ENCODE measurements around the gene OSBPL10.

OSBPL10 gene

GRCh38 chr3:31738412-31738811, 242.7 kb downstream of the OSBPL10 start:
- DNase-seq (ENCODE audit: low spot score): no peak

- no peak for DNase-seq (ENCODE audit: low spot score)
Observed at GRCh38 chr3:31735667-31736066, 245.4 kb downstream of the OSBPL10 start.

GRCh38 chr3:31733234-31733667, 247.8 kb downstream of the OSBPL10 start:
- DNase-seq (ENCODE audit: low spot score): no peak

- DNase-seq (ENCODE audit: low spot score): no peak
Observed at GRCh38 chr3:31732548-31732947, 248.5 kb downstream of the OSBPL10 start.

- DNase-seq (ENCODE audit: low spot score): no peak
Observed at GRCh38 chr3:31729573-31729972, 251.5 kb downstream of the OSBPL10 start.

GRCh38 chr3:31729082-31729481, 252.0 kb downstream of the OSBPL10 start:
- no peak for DNase-seq (ENCODE audit: low spot score)

- no peak for DNase-seq (ENCODE audit: low spot score)
Observed at GRCh38 chr3:31728403-31728802, 252.7 kb downstream of the OSBPL10 start.

GRCh38 chr3:31725976-31726375, 255.1 kb downstream of the OSBPL10 start:
- DNase-seq (ENCODE audit: low spot score): no peak

GRCh38 chr3:31725568-31725967, 255.5 kb downstream of the OSBPL10 start:
- DNase-seq (ENCODE audit: low spot score): no peak

GRCh38 chr3:31724651-31725050, 256.4 kb downstream of the OSBPL10 start:
- no peak for DNase-seq (ENCODE audit: low spot score)

GRCh38 chr3:31724116-31724515, 256.9 kb downstream of the OSBPL10 start:
- DNase-seq (ENCODE audit: low spot score): no peak

GRCh38 chr3:31723701-31724100, 257.4 kb downstream of the OSBPL10 start:
- no peak for DNase-seq (ENCODE audit: low spot score)

- DNase-seq (ENCODE audit: low spot score): no peak
Observed at GRCh38 chr3:31721676-31722075, 259.4 kb downstream of the OSBPL10 start.

- no peak for DNase-seq (ENCODE audit: low spot score)
Observed at GRCh38 chr3:31714495-31715280, 266.4 kb downstream of the OSBPL10 start.

GRCh38 chr3:31713816-31714215, 267.2 kb downstream of the OSBPL10 start:
- DNase-seq (ENCODE audit: low spot score): no peak

- peak; percentile 61 for DNase-seq (ENCODE audit: low spot score)
Observed at GRCh38 chr3:31710123-31710803, 270.8 kb downstream of the OSBPL10 start.

- no peak for DNase-seq (ENCODE audit: low spot score)
Observed at GRCh38 chr3:31709526-31709925, 271.5 kb downstream of the OSBPL10 start.

- DNase-seq (ENCODE audit: low spot score): no peak
Observed at GRCh38 chr3:31709005-31709404, 272.1 kb downstream of the OSBPL10 start.

- no peak for DNase-seq (ENCODE audit: low spot score)
Observed at GRCh38 chr3:31707286-31707685, 273.8 kb downstream of the OSBPL10 start.

GRCh38 chr3:31705736-31706135, 275.3 kb downstream of the OSBPL10 start:
- no peak for DNase-seq (ENCODE audit: low spot score)

- no peak for DNase-seq (ENCODE audit: low spot score)
Observed at GRCh38 chr3:31704591-31705179, 276.4 kb downstream of the OSBPL10 start.

- DNase-seq (ENCODE audit: low spot score): no peak
Observed at GRCh38 chr3:31704156-31704555, 276.9 kb downstream of the OSBPL10 start.

- DNase-seq (ENCODE audit: low spot score): no peak
Observed at GRCh38 chr3:31701286-31701685, 279.8 kb downstream of the OSBPL10 start.

Data from germinal center (tissue), 1 donor.